Body of pancreas (tissue), 4 donors: ENCODE data around the gene SLC51A. TPM values are rescaled to one million over a fixed set of nuclear protein-coding genes. Genes with fewer than 3 reads are reported as not detected.
"Not testable (repeated sequence)": the region's sequence is repeated elsewhere in the genome, so short reads cannot be mapped to it uniquely, and the experiment has no call there.

Experiments used
- ATAC-seq: fragments of 150-250 bp; one replicate; pipeline ENCODE4 v1.9.1; 2016
- DNase-seq, 4 donors: peaks; one replicate each; pipeline ENCODE4 v3.0.0-alpha.2; 2019
- H3K27ac ChIP-seq, 4 donors: fragments of 200-600 bp; sonication (generic); 1 replicate in 3 of 4; 2 replicates in 1 of 4; pipeline versions ENCODE4 v1.5.1 to v1.6.1; 2016 to 2019; ENCODE audit warnings: mild to moderate bottlenecking in 1 of 4, mixed read lengths in 1 of 4, moderate library complexity in 1 of 4
- H3K27me3 ChIP-seq, 2 donors: fragments of 200-600 bp; sonication (generic); one replicate each; pipeline ENCODE4 v1.6.0; 2016; ENCODE audit warnings: mild to moderate bottlenecking in 1 of 2
- H3K36me3 ChIP-seq, 2 donors: fragments of 200-600 bp; sonication (generic); replicated peaks in 1 of 2; 2 replicates each; pipeline ENCODE4 v1.5.1; 2016; ENCODE audit warnings: low read depth in 2 of 2; ENCODE audit not compliant: insufficient read depth in 1 of 2
- H3K4me1 ChIP-seq: fragments of 200-600 bp; sonication (generic); one replicate; pipeline ENCODE4 v1.6.0; 2016
- H3K4me3 ChIP-seq, 2 donors: fragments of 200-600 bp; sonication (generic); 1 replicate in 1 of 2; 2 replicates in 1 of 2; pipeline ENCODE4 v1.5.1; 2016 to 2019
- H3K9me3 ChIP-seq, 3 donors: fragments of 200-600 bp; sonication (generic); 1 replicate in 2 of 3; 2 replicates in 1 of 3; pipeline ENCODE4 v1.5.1; 2016
- POLR2A ChIP-seq, 3 donors: fragments of 450-650 bp; IDR thresholded peaks; one replicate each; pipeline ENCODE4 v1.6.1; 2016; ENCODE audit warnings: antibody characterized with exemption in 3 of 3, mild to moderate bottlenecking in 2 of 3
- WGBS, 2 donors: methylation state at CpG; one replicate each; pipeline ENCODE4 v1.1.5; 2017; 5-methylcytosine and 5-hydroxymethylcytosine counted together
- intact Hi-C: fragments of 100-400 bp; cut with DNase I; formaldehyde crosslinking; loops from one replicate; pipeline ENCODE4 v1.15.1; 2023
- total RNA-seq, 2 donors: library from RNA; depleted of rRNA; stranded (reverse); fragments of >200 nt; gene quantifications; one replicate each; pipeline ENCODE4 v1.1.0, GENCODE V29; 2016
- TF ChIP-seq, protein P1 (sequence below), 7 experiments: fragments of 450-650 bp in 4 of 7; fragments of 200-600 bp in 3 of 7; sonication (generic) in 3 of 7; IDR thresholded peaks; one replicate each; pipeline ENCODE4 v1.5.1; 2016 to 2019; ENCODE audit warnings: antibody characterized with exemption in 7 of 7

Gene SLC51A
- total RNA-seq, 2 donors from 2014 or later, result 0.26 TPM; not detected in 1

DNA sequence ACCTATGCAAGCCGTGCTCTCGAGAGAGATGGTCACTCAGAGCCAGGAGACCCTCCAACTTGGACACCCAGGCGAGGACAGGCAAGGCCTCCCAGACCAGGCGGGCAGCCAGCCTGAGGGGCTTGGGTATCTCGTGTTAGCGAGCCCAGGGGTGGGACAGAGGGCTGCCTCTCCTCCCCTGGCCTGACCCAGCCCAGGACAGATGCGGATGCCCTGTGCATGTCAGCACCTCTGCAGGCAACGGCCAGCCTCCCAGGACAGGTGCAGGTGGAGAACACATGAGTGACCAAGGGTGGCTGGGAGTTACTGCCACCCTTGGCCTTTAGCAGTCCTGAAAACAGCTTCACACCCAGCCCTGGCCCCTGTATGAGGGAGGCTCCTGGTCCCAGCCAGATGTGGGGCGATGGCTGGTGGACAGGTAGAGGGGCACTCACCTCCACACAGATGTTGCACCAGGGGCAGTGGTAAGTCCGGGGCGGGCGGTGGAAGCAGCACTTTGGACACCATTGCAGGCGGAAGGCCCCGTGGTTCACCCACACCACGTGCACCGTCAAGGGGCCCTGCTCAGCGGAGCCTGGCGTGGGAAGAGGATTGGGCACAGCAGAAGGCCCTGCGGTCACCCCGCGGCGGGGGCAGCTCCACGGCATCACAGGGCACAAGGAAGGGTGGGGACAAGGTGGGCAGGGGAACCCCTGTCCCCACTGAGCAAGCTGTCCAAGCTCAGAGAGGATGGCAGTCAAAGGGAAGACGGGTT, 7.2 kb upstream of the SLC51A start:
- no peak overlapping the region for H3K4me3 ChIP-seq
- no peak for ATAC-seq
- no peaks in the 10 kb centered on the region for H3K27me3 ChIP-seq
- H3K36me3 ChIP-seq, result no peaks in the 10 kb centered on the region
- no peak overlapping the region for H3K27ac ChIP-seq
- 89 to 94% methylated on average over 15 to 20 of the region's 24 CpGs for WGBS, 2 donors
- TF ChIP-seq, protein P1, sequence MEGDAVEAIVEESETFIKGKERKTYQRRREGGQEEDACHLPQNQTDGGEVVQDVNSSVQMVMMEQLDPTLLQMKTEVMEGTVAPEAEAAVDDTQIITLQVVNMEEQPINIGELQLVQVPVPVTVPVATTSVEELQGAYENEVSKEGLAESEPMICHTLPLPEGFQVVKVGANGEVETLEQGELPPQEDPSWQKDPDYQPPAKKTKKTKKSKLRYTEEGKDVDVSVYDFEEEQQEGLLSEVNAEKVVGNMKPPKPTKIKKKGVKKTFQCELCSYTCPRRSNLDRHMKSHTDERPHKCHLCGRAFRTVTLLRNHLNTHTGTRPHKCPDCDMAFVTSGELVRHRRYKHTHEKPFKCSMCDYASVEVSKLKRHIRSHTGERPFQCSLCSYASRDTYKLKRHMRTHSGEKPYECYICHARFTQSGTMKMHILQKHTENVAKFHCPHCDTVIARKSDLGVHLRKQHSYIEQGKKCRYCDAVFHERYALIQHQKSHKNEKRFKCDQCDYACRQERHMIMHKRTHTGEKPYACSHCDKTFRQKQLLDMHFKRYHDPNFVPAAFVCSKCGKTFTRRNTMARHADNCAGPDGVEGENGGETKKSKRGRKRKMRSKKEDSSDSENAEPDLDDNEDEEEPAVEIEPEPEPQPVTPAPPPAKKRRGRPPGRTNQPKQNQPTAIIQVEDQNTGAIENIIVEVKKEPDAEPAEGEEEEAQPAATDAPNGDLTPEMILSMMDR (IDR thresholded peaks at IDR 0.05), result no peak
- TF ChIP-seq POLR2A (IDR thresholded peaks at IDR 0.05), result no peak
- intact Hi-C loops, result no loop called here
- no peaks in the 10 kb centered on the region for H3K9me3 ChIP-seq
- H3K4me1 ChIP-seq, result peaks cover 5% of the 10 kb centered on the region
- no peak for DNase-seq

DNA sequence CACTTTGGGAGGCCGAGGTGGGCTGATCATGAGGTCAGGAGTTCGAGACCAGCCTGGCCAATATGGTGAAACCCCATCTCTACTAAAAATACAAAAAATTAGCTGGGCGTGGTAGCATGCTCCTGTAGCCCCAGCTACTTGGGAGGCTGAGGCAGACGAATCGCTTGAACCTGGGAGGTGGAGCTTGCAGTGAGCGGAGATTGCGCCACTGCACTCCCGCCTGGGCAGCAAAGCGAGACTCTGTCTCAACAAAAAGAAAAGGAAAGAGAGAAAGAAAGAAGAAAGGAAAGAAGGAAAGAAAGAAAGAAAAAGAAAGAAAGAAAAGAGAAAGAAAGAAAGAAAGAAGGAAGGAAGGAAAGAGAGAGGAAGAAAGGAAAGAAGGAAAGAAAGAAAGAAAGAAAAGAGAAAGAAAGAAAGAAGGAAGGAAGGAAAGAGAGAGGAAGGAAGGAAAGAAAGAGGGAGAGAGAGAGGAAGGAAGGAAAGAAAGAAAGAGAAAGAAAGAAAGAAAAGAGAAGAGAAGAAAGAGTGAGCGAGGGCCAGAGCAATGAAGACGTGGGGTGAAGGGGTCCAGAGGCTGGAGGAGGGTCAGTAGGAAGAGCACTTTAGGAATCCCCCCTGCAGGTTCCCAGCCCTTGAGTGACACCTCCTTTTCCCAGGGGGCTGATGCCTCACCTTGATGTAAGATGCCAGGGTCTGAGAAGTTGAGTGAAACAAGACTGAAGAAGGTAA, 6.2 kb upstream of the SLC51A start:
- intact Hi-C loops, H3K36me3 ChIP-seq, H3K9me3 ChIP-seq, DNase-seq, H3K4me1 ChIP-seq, H3K4me3 ChIP-seq, ATAC-seq, H3K27me3 ChIP-seq, H3K27ac ChIP-seq: not testable (repeated sequence)
- whole genome bisulfite sequencing, 2 donors, result 92 to 94% methylated on average over 10 to 11 of the region's 11 CpGs

DNA sequence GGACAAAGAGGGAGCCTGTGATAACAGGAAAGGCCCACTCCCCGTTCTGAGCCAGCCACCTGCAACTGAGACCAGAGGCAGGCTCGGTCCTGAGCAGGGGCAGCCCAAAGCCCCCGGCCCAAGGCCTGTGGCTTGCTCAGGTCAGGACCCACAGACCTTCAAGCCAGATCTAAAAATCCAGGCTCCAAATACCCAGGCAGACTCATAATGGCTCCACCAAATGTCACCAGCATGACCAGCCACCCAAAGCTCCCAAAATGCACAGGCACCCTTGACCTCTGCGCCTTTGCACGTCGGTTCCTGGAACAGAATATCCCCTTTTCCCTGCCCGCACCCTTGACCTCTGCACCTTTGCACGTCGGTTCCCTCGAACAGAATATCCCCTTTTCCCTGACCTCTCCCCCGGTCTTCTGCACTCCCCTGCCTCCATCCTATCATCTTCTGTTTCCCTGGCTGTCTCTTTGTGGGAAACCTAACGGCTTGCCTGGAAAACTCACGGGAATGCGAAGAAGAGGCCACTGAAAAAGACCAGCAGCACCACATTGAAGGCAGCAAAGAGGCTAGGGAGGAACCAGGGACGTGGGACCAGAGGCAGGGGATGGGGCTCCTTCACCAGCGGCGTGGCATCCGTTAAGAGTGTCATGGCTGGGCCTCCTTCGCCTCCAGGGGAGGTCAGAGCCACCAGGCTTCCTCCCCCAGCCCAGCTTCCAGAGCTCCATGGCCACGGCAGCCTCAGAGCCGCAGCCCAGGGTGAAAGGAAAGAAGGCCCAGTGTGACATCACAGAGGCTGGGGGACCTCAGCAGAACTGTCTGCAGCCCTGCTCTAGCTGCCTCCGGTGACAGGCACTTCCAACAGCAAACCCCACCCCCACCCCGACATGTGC, 5.4 kb upstream of the SLC51A start, which contains the start of gene ZDHHC19:
Gene ZDHHC19, minus strand, starts transcription at position 728 of the 884 bp plus-strand sequence. Its CDS starts 85 bp downstream, at position 643.
- H3K27me3 ChIP-seq, result no peaks in the 10 kb centered on the region
- peaks cover 5% of the 10 kb centered on the region for H3K4me1 ChIP-seq
- H3K9me3 ChIP-seq, result no peaks in the 10 kb centered on the region
- H3K27ac ChIP-seq, result no peak within 1 kb of the TSS
- WGBS, 2 donors, result 69 to 80% methylated on average over 22 to 23 of the region's 23 CpGs
- ATAC-seq (no peak), DNase-seq (no peak)
- H3K36me3 ChIP-seq, result no peaks in the 10 kb centered on the region
- intact Hi-C loops, result no loop called here
- H3K4me3 ChIP-seq, result no peak within 1 kb of the TSS
- TF ChIP-seq, protein P1 (IDR thresholded peaks at IDR 0.05), result no peak
- no peak for TF ChIP-seq POLR2A (IDR thresholded peaks at IDR 0.05)

DNA sequence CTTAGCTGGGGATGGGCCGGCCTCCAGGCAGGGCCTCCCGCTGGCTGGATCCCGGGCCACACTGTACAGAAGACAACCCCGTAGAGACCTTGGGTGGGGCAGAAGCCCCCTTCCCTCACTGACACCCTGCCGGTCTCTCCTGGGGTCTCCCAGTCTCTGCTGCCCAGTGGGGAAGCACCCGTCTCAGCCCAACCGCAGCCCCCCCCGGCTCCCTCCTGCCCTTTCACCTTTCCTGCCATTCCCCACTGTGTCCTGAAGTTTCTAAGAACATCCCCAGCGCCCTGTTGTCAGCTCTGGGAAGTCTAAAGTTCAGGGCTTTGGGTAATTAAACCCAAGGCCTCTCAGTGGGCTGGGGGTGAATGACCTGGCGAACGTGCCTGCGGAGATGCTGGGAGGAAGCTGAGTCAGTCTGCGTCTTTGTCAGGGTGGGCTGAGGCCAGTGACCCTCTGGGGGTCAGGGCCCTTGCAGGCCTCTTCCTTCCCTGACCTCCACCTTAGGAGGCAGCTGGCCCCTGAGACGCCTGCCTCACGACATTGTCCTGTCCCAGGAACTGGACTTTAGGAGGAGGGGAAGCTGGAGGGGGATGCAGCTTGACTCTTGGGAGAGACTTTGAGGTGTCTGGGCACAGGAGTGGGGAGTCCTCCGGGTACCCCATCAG, 1.4 kb upstream of the SLC51A start:
- DNase-seq (no peak), ATAC-seq (no peak)
- intact Hi-C loops, result no loop called here
- no peaks in the 10 kb centered on the region for H3K36me3 ChIP-seq
- no peak overlapping the region for H3K4me3 ChIP-seq
- H3K27ac ChIP-seq, result no peak overlapping the region
- peaks cover 11% of the 10 kb centered on the region for H3K4me1 ChIP-seq
- WGBS, 2 donors, result 90 to 92% methylated on average over 13 to 16 of the region's 16 CpGs
- no peaks in the 10 kb centered on the region for H3K9me3 ChIP-seq
- no peak for TF ChIP-seq POLR2A (IDR thresholded peaks at IDR 0.05)
- no peaks in the 10 kb centered on the region for H3K27me3 ChIP-seq

DNA sequence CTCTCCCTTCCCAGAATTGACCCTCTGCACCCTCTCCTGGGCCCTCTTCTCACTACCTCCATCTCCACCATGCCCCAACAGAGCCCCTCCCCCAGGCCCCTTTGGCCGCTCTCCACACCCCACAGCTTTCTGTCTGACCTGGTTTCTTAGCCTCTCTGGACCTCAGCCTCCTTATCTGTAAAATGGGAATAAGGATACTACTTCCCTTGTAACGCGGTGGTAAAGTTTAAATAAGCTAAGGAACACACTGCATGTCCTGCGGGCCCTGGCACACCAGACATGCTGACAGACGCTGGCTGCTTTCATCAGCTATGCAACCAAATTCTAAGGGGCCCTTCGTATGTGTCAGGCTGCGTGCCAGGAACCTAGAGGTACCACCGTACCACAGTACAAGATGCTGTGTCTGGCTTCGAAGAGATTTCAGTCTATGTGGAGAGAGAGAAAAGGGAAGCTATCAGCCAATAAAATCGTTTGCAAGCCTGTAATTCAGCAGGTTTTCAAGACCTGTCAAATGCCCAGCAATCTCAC, 777 bp upstream of the SLC51A start:
- no peak for DNase-seq
- Histone ChIP-seq H3K36me3 (no peaks in the 10 kb centered on the region), H3K9me3 (no peaks in the 10 kb centered on the region), H3K4me1 (peaks cover 11% of the 10 kb centered on the region), H3K4me3 (no peak overlapping the region), H3K27me3 (no peaks in the 10 kb centered on the region), H3K27ac (no peak overlapping the region)
- intact Hi-C loops, result no loop called here
- 72 to 80% methylated on average over 10 of the region's 10 CpGs for WGBS, 2 donors
- TF ChIP-seq, protein P1 (IDR thresholded peaks at IDR 0.05), result no peak
- TF ChIP-seq POLR2A (IDR thresholded peaks at IDR 0.05), result no peak
- ATAC-seq, result no peak
